K562 (cell line): ENCODE results near the gene BRCA1. TPM values are rescaled to one million over a fixed set of nuclear protein-coding genes. Genes with fewer than 3 reads are reported as not detected.
A peak's percentile ranks its signal among the peaks of the same experiment; 100 is the strongest.

Experiments
- ATAC-seq: fragments of 200-7000 bp; cut with Tn5 transposase; 3 replicates; pipeline ENCODE4 v1.9.1; 2020; ENCODE audit warnings: moderate library complexity
- BruUV-seq: library from RNA; stranded (reverse); fragments of 400-500 nt; replicated peaks from 2 replicates; lab custom pipeline; 2021; lab: Mats Ljungman, UMichigan
- CTCF ChIA-PET: fragments of 300-600 bp; formaldehyde crosslinking; extraction: SDS; loops from one replicate; lab custom pipeline; 2021; ENCODE audit warnings: low intra/inter-chr PET ratio; lab: Yijun Ruan, JAX
- POLR2A ChIA-PET: fragments of 300-600, 350-650 bp; sonication (Branson Sonifier 250); formaldehyde crosslinking; extraction: SDS; loops from one replicate; lab custom pipeline; 2021; ENCODE audit warnings: antibody characterized with exemption, inconsistent platforms; lab: Yijun Ruan, JAX
- DNase-seq, 4 experiments: peaks; one replicate each; pipeline versions ENCODE4 v3.0.0 to v3.0.0-alpha.2; 2011 to 2018; ENCODE audit warnings: low spot score in 3 of 4, mixed read lengths in 3 of 4; ENCODE audit errors: extremely low read depth in 1 of 4
- FAIRE-seq: peaks from 2 replicates; lab custom pipeline; 2011; peaks lifted over from hg19 to GRCh38; lab: Jason Lieb, UNC
- H2AFZ ChIP-seq: 2 replicates; pipeline ENCODE4 v1.6.0; 2011; ENCODE audit warnings: low read depth, low read length, control low read depth, inconsistent platforms
- H3K27ac ChIP-seq: fragments of 200-600 bp; 3 replicates; pipeline ENCODE4 v1.8.0; 2011; ENCODE audit warnings: low read depth, mild to moderate bottlenecking, control low read depth, inconsistent platforms, low read length, moderate library complexity, mixed read lengths; ENCODE audit errors: extremely low read depth
- H3K27me3 ChIP-seq, 2 experiments: fragments of 300-600 bp in 1 of 2; 2 replicates in 1 of 2; 3 replicates in 1 of 2; pipeline versions ENCODE4 v1.6.0 to v1.8.0; 2011; ENCODE audit warnings: inconsistent platforms in 2 of 2, low read length in 2 of 2, mild to moderate bottlenecking in 1 of 2, mixed read lengths in 1 of 2, moderate library complexity in 1 of 2; ENCODE audit not compliant: control insufficient read depth in 2 of 2, insufficient read depth in 2 of 2
- H3K36me3 ChIP-seq: fragments of 300-600 bp; 3 replicates; pipeline ENCODE4 v1.8.0; 2011; ENCODE audit warnings: mild to moderate bottlenecking, low read length, inconsistent platforms; ENCODE audit not compliant: control insufficient read depth, insufficient read depth
- H3K4me1 ChIP-seq, 2 experiments: fragments of 200-600 bp in 1 of 2; replicated peaks in 1 of 2; 2 replicates in 1 of 2; 3 replicates in 1 of 2; pipeline versions ENCODE4 v1.5.1 to v1.8.0; 2011; ENCODE audit warnings: inconsistent platforms in 2 of 2, low read length in 2 of 2, mild to moderate bottlenecking in 1 of 2, mixed read lengths in 1 of 2, moderate library complexity in 1 of 2; ENCODE audit not compliant: control insufficient read depth in 2 of 2, insufficient read depth in 2 of 2
- H3K4me2 ChIP-seq: 2 replicates; pipeline ENCODE4 v1.6.1; 2011; ENCODE audit warnings: low read length, control low read depth, inconsistent platforms, mixed read lengths; ENCODE audit not compliant: insufficient read depth
- H3K4me3 ChIP-seq: fragments of 200-600 bp; sonication (generic), shearing (Covaris generic); 2 replicates; pipeline ENCODE4 v1.5.1; 2016; ENCODE audit warnings: control low read depth, inconsistent platforms
- H3K79me2 ChIP-seq: fragments of 200-600 bp; 3 replicates; pipeline ENCODE4 v1.8.0; 2011; ENCODE audit warnings: low read length, inconsistent platforms; ENCODE audit not compliant: control insufficient read depth, insufficient read depth
- H3K9ac ChIP-seq, 2 experiments: 2 replicates each; pipeline versions ENCODE4 v1.6.0 to v1.6.1; 2011; ENCODE audit warnings: low read depth in 2 of 2, low read length in 2 of 2, control low read depth in 1 of 2, inconsistent platforms in 1 of 2, mild to moderate bottlenecking in 1 of 2, mixed read lengths in 1 of 2; ENCODE audit not compliant: insufficient read depth in 1 of 2
- H3K9me1 ChIP-seq: one replicate; pipeline ENCODE4 v1.6.0; 2011; ENCODE audit warnings: inconsistent platforms, mild to moderate bottlenecking, low read length, moderate library complexity; ENCODE audit not compliant: control insufficient read depth, insufficient read depth
- H3K9me3 ChIP-seq: replicated peaks from 2 replicates; pipeline ENCODE4 v1.5.1; 2011; ENCODE audit warnings: low read depth, low read length, inconsistent platforms; ENCODE audit not compliant: control insufficient read depth, insufficient read depth
- H4K20me1 ChIP-seq: replicated peaks from 2 replicates; pipeline ENCODE4 v1.6.1; 2011; ENCODE audit warnings: low read length, inconsistent platforms, mixed read lengths; ENCODE audit not compliant: control insufficient read depth, insufficient read depth
- BCL6 ChIP-seq: fragments of 250-450 bp; sonication (Bioruptor Pico); IDR thresholded peaks from 2 replicates; pipeline ENCODE4 v1.4.0; 2020
- BRD9 ChIP-seq: fragments of 450-650 bp; IDR thresholded peaks from 2 replicates; pipeline ENCODE4 v1.6.1; 2018; ENCODE audit warnings: low read depth; ENCODE audit not compliant: partially characterized antibody
- CEBPB ChIP-seq: fragments of 450-650 bp; IDR thresholded peaks from 2 replicates; pipeline ENCODE4 v1.6.1; 2016; ENCODE audit warnings: missing genetic modification characterization, missing compliant biosample characterization
- CEBPG ChIP-seq, 3 experiments: fragments of 200-800 bp in 1 of 3; sonication (Bioruptor generic) in 1 of 3; sonication (generic) in 1 of 3; formaldehyde crosslinking in 1 of 3; IDR thresholded peaks in 2 of 3; conservative IDR thresholded peaks in 1 of 3; 2 replicates each; pipeline versions ENCODE4 v1.6.1 to v1.8.0; 2016 to 2022; ENCODE audit warnings: missing compliant biosample characterization in 2 of 3, missing genetic modification characterization in 2 of 3, mild to moderate bottlenecking in 1 of 3, missing genetic modification reagents in 1 of 3
- CTBP1 ChIP-seq: fragments of 450-650 bp; IDR thresholded peaks from 2 replicates; pipeline ENCODE4 v1.6.1; 2016; ENCODE audit warnings: borderline replicate concordance
- DMBX1 ChIP-seq: fragments of 250-450 bp; sonication (Bioruptor Pico); IDR thresholded peaks from 2 replicates; pipeline ENCODE4 v1.8.0; 2022; ENCODE audit warnings: inconsistent platforms, mild to moderate bottlenecking, moderate library complexity, borderline replicate concordance
- ETV6 ChIP-seq, 3 experiments: fragments of 150-350 bp in 1 of 3; sonication (generic) in 1 of 3; formaldehyde crosslinking in 1 of 3; IDR thresholded peaks; 2 replicates each; pipeline versions ENCODE4 v1.6.1 to v1.8.0; 2014 to 2022; ENCODE audit warnings: borderline replicate concordance in 2 of 3, low read depth in 2 of 3, antibody characterized with exemption in 1 of 3, low read length in 1 of 3, mild to moderate bottlenecking in 1 of 3, missing genetic modification reagents in 1 of 3
- EZH2 ChIP-seq: IDR thresholded peaks from 2 replicates; pipeline ENCODE4 v1.6.1; 2012; ENCODE audit warnings: low read depth, mild to moderate bottlenecking, inconsistent platforms, low read length, borderline replicate concordance
- GABPB2 ChIP-seq: fragments of 250-450 bp; sonication (Bioruptor Pico); conservative IDR thresholded peaks from 2 replicates; pipeline ENCODE4 v1.5.1; 2021; ENCODE audit warnings: mild to moderate bottlenecking
- HDAC2 ChIP-seq: fragments of 450-650 bp; IDR thresholded peaks from 2 replicates; pipeline ENCODE4 v1.6.1; 2016; ENCODE audit warnings: mild to moderate bottlenecking
- ILK ChIP-seq: fragments of 450-650 bp; IDR thresholded peaks from 2 replicates; pipeline ENCODE4 v1.6.1; 2016; ENCODE audit warnings: missing genetic modification characterization, low read depth, mild to moderate bottlenecking, missing compliant biosample characterization, moderate library complexity, borderline replicate concordance
- NBN ChIP-seq: fragments of 450-650 bp; IDR thresholded peaks from 2 replicates; pipeline ENCODE4 v1.6.1; 2016; ENCODE audit warnings: low read depth, mild to moderate bottlenecking
- PTRF ChIP-seq: fragments of 450-650 bp; IDR thresholded peaks from 2 replicates; pipeline ENCODE4 v1.6.1; 2016; ENCODE audit warnings: mild to moderate bottlenecking, missing genetic modification characterization, missing compliant biosample characterization
- RBM22 ChIP-seq: fragments of 200-400 bp; formaldehyde crosslinking; IDR thresholded peaks from 2 replicates; pipeline ENCODE4 v1.6.1; 2018; ENCODE audit warnings: low read length, low read depth; ENCODE audit not compliant: poor library complexity, severe bottlenecking
- RNF2 ChIP-seq: sonication (generic); IDR thresholded peaks from 2 replicates; pipeline ENCODE4 v1.6.1; 2016
- WGBS: fragments of 100-300 bp; shearing (Covaris generic); methylation state at CpG from one replicate; pipeline ENCODE4 v1.1.6; 2016; ENCODE audit warnings: low coverage, mixed read lengths; ENCODE audit not compliant: insufficient coverage; ENCODE audit errors: missing lambda C conversion rate; 5-methylcytosine and 5-hydroxymethylcytosine counted together
- in situ Hi-C: fragments of 300-500 bp; cut with MboI; formaldehyde crosslinking; loops from 4 replicates; pipeline ENCODE4 v1.15.0; 2018; ENCODE audit warnings: inconsistent platforms, mixed read lengths
- intact Hi-C: fragments of 100-400 bp; cut with micrococcal nuclease; formaldehyde crosslinking; loops from 2 replicates; pipeline ENCODE4 v1.14.2; 2022
- polyA plus RNA-seq, 8 experiments: library from polyadenylated mRNA; depleted of rRNA in 4 of 8; stranded (reverse) in 5 of 8; unstranded in 3 of 8; fragments of >200 nt; fragmentation: Nextera tagmentation in 2 of 8; fragmentation: Illumina TruSeq in 1 of 8; extraction: Ambion mirVana in 2 of 8; extraction: Trizol in 1 of 8; gene quantifications; 2 replicates each; pipeline versions ENCODE4 v1.2.1 to v1.2.3, GENCODE V29; 2011 to 2014; ENCODE audit warnings: inconsistent platforms in 1 of 8, missing spikeins in 1 of 8
- total RNA-seq, 7 experiments: library from RNA; depleted of rRNA in 6 of 7; stranded (reverse); fragments of >200 nt in 6 of 7; fragmentation: Illumina TruSeq in 2 of 7; extraction: Trizol in 2 of 7; gene quantifications; 2 replicates each; pipeline versions ENCODE4 v1.2.1 to v1.2.3, GENCODE V29; 2011 to 2021; ENCODE audit warnings: low replicate concordance in 1 of 7
- TF ChIP-seq, protein P1 (sequence below): fragments of 250-450 bp; sonication (Bioruptor Pico); IDR thresholded peaks from 2 replicates; pipeline ENCODE4 v1.5.0; 2020; ENCODE audit warnings: mild to moderate bottlenecking

The BRCA1 gene
- total and polyA plus RNA-seq, 9 of the 15 experiments (the other 6 are each of a cell fraction or from before 2014, with no cell fraction given), result 25.9 to 95.3 (median 62.3) TPM

DNA sequence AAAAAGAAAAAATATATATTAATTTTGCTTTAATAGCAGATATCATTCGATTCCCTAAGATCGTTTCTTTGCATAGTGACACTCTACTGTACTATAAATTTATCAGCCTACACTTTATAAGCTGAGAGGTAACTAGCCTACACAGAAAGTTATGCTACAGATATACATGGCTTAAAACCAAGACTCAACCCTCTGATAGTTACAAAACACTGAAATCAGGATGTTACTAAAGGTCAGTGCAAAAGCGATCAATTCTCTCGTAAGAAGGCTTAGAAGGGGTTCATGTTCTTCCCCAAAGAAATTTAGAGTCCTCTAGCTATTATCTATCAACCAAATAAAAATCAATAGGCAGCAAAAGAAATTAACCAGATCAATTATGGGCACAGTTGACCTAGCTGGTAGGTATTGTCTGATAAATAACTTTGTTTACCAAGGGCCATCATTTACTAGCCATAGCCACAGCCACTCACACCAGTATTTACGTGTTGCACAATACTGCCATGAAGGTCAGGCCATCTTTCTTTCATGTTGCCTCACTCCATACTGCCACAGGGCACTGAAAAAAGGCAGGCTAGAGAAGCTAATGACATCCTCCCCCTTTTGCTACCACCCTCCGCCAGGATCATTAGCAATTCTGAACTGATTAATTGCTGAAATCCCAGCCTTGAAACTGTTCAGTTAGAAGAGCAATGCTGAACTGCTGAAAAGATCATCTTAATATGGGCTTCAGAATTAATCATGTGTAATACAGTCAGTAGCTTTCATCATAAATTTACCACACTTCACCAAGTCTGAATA, 56.4 kb downstream of the BRCA1 start:
- H2AFZ ChIP-seq, result no peak overlapping the region
- no peaks in the 10 kb centered on the region for H3K4me1 ChIP-seq
- no peaks in the 10 kb centered on the region for H3K9me3 ChIP-seq
- ATAC-seq, result no peak
- no peak overlapping the region for H3K9ac ChIP-seq
- WGBS, result 93% methylated on average over 6 of the region's 6 CpGs
- H3K36me3 ChIP-seq, result peaks cover 69% of the 10 kb centered on the region
- ChIA-PET CTCF (no interaction called here), POLR2A (interaction anchor here (0.8 to 1.7 kb wide), 5 partner anchors 8 to 247 kb away, joined by 3 to 6 read pairs (median 4); no protein-coding TSS in a partner anchor)
- DNase-seq, result no peak
- H3K27ac ChIP-seq, result no peak overlapping the region
- BruUV-seq, result TSS peak; percentile 8
- H3K27me3 ChIP-seq, result no peaks in the 10 kb centered on the region
- intact Hi-C loops (no loop called here), in situ Hi-C loops (no loop called here)
- no peak overlapping the region for H3K4me2 ChIP-seq
- TF ChIP-seq EZH2, result no peak
- no peak for TF ChIP-seq HDAC2
- TF ChIP-seq CEBPB (tag), result peak; percentile 75
- no peak for TF ChIP-seq GABPB2 (CRISPR knock-in tag)
- no peak for TF ChIP-seq BCL6 (CRISPR knock-in tag)
- TF ChIP-seq ETV6 (IDR thresholded peaks at IDR 0.05; ENCODE audit: borderline replicate concordance in 1 of 2, low read depth in 2 of 2, low read length in 1 of 2), result no peak
- TF ChIP-seq ETV6 (CRISPR knock-in tag; IDR thresholded peaks at IDR 0.05; ENCODE audit: borderline replicate concordance), result no peak
- no peak for TF ChIP-seq CTBP1
- no peak for TF ChIP-seq RBM22
- no peak for TF ChIP-seq ILK (tag)
- TF ChIP-seq RNF2, result no peak
- no peak for TF ChIP-seq CEBPG (CRISPR knock-in tag; IDR thresholded peaks at IDR 0.05)
- TF ChIP-seq CEBPG (tag; conservative IDR thresholded peaks at IDR 0.05 in 1 of 2, IDR thresholded peaks at IDR 0.05 in 1 of 2), result peak; percentile 34 to 81; a peak in 3 of 4 replicates
- no peak for TF ChIP-seq BRD9
- no peak for TF ChIP-seq DMBX1 (CRISPR knock-in tag)
- TF ChIP-seq PTRF, result no peak
- TF ChIP-seq NBN, result no peak
- TF ChIP-seq, protein P1, sequence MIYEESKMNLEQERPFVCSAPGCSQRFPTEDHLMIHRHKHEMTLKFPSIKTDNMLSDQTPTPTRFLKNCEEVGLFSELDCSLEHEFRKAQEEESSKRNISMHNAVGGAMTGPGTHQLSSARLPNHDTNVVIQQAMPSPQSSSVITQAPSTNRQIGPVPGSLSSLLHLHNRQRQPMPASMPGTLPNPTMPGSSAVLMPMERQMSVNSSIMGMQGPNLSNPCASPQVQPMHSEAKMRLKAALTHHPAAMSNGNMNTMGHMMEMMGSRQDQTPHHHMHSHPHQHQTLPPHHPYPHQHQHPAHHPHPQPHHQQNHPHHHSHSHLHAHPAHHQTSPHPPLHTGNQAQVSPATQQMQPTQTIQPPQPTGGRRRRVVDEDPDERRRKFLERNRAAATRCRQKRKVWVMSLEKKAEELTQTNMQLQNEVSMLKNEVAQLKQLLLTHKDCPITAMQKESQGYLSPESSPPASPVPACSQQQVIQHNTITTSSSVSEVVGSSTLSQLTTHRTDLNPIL (CRISPR knock-in tag), result no peak
- H3K4me3 ChIP-seq, result no peak overlapping the region
- FAIRE-seq, result no peak
- no peaks in the 10 kb centered on the region for H3K9me1 ChIP-seq
- no peaks in the 10 kb centered on the region for H3K79me2 ChIP-seq
- no peaks in the 10 kb centered on the region for H4K20me1 ChIP-seq
